ENCODE data around the gene KDM8. TPM values are rescaled to one million over a fixed set of nuclear protein-coding genes. Genes with fewer than 3 reads are reported as not detected.

The KDM8 gene
- total and polyA plus RNA-seq, 9 of the 15 experiments (the other 6 are each of a cell fraction or from before 2014, with no cell fraction given) = 0.61 to 9.1 (median 5.4) TPM

DNA sequence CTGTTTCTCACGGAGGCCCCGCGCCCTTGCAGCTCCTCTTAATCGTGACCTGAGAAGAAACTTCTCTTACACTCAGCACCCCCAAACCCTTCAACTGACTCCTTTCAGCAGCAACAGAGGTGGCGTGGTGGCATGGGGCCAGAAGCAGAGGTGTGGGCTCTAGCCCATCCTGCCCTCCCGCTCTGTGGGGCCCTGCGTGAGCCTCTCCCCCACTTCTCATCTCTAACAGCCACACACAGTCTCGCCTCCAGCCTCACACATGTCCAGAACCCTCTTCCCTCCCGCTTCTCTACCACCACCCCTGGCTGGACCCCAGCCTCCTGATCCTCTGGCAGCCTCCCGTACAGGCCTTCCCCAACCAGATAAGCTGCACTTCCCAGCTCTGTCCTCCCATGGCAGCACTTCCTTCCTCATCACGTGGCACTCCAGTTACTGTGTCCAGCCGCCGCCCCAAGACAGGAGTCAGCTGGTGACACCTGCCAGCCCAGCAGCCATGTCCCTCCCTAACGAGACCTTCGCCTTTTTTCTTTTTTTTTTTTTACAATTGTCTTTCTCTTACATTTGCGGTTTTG lies 34.8 kb downstream of the KDM8 start:
- no peak overlapping the region for H3K4me3 ChIP-seq
- H3K9me3 ChIP-seq (replicated peaks; ENCODE audit: control insufficient read depth, insufficient read depth, low read depth, low read length) = no peaks in the 10 kb centered on the region
- no TSS peak for BruUV-seq (replicated peaks)
- 0 out of 3 replicates have a peak, but pooled peaks cover 4% of the 10 kb centered on the region for H3K79me2 ChIP-seq (ENCODE audit: control insufficient read depth, insufficient read depth, low read length)
- POLR2A ChIA-PET = interaction anchor here (1.0 to 2.6 kb wide), 3 partner anchors 12 to 35 kb away, joined by 3 to 7 read pairs (median 4); partner anchors contain the start of gene KDM8
- H3K27ac ChIP-seq (ENCODE audit: extremely low read depth, low read depth, low read length) = no peak overlapping the region
- H4K20me1 ChIP-seq (replicated peaks; ENCODE audit: control insufficient read depth, insufficient read depth, low read length) = no peaks in the 10 kb centered on the region
- intact Hi-C loops (cut with micrococcal nuclease) = no loop called here
- ATAC-seq (peak; percentile 33), DNase-seq (ENCODE audit: extremely low read depth in 1 of 4, low spot score in 3 of 4) (peak in 3 of 4 experiments; percentile 25 to 56 (median 36)), FAIRE-seq (peak; percentile 70)
- in situ Hi-C loops (cut with MboI) = no loop called here
- H3K4me1 ChIP-seq (replicated peaks in 1 of 2; ENCODE audit: control insufficient read depth in 2 of 2, insufficient read depth in 2 of 2, low read length in 2 of 2) = peaks cover 37 to 38% of the 10 kb centered on the region in 2 experiments
- H3K36me3 ChIP-seq (ENCODE audit: control insufficient read depth, insufficient read depth, low read length) = peaks cover 10% of the 10 kb centered on the region; the same call in 2 of the 3 replicates
- H3K9me1 ChIP-seq (ENCODE audit: control insufficient read depth, insufficient read depth, low read length) = no peaks in the 10 kb centered on the region
- no peaks in the 10 kb centered on the region for H3K27me3 ChIP-seq (ENCODE audit: control insufficient read depth in 2 of 2, insufficient read depth in 2 of 2, low read length in 2 of 2)
- H3K9ac ChIP-seq (ENCODE audit: insufficient read depth in 1 of 2, low read depth in 2 of 2, low read length in 2 of 2) = peak overlapping the region in 1 of 2 experiments; percentile 27; a peak in 1 of 4 replicates
- WGBS (ENCODE audit: insufficient coverage, low coverage, missing lambda C conversion rate) = 57% methylated on average over 13 of the region's 16 CpGs
- no peak overlapping the region for H2AFZ ChIP-seq (ENCODE audit: low read depth, low read length)
- H3K4me2 ChIP-seq (ENCODE audit: insufficient read depth, low read length) = no peak overlapping the region
- CTCF ChIA-PET (ENCODE audit: low intra/inter-chr PET ratio) = interaction anchor here (1.1 kb wide), 1 partner anchor 131 kb away, joined by 3 read pairs; no protein-coding TSS in a partner anchor
- TF ChIP-seq ELF2 (CRISPR knock-in tag; IDR thresholded peaks at IDR 0.05) (no peak), SIRT6 (IDR thresholded peaks at IDR 0.05; ENCODE audit: low read depth, low read length) (no peak), NUFIP1 (IDR thresholded peaks at IDR 0.05; ENCODE audit: partially characterized antibody) (no peak), ZNF3 (CRISPR knock-in tag; IDR thresholded peaks at IDR 0.05) (no peak), BRD9 (IDR thresholded peaks at IDR 0.05; ENCODE audit: low read depth, partially characterized antibody) (no peak), ZFP1 (CRISPR knock-in tag; IDR thresholded peaks at IDR 0.05) (no peak), BRF1 (IDR thresholded peaks at IDR 0.05; ENCODE audit: borderline replicate concordance, extremely low read depth, insufficient read length) (no peak)
- TF ChIP-seq, protein P1, sequence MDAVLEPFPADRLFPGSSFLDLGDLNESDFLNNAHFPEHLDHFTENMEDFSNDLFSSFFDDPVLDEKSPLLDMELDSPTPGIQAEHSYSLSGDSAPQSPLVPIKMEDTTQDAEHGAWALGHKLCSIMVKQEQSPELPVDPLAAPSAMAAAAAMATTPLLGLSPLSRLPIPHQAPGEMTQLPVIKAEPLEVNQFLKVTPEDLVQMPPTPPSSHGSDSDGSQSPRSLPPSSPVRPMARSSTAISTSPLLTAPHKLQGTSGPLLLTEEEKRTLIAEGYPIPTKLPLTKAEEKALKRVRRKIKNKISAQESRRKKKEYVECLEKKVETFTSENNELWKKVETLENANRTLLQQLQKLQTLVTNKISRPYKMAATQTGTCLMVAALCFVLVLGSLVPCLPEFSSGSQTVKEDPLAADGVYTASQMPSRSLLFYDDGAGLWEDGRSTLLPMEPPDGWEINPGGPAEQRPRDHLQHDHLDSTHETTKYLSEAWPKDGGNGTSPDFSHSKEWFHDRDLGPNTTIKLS (IDR thresholded peaks at IDR 0.05; ENCODE audit: borderline replicate concordance, low read depth) = no peak
- TF ChIP-seq, protein P2, sequence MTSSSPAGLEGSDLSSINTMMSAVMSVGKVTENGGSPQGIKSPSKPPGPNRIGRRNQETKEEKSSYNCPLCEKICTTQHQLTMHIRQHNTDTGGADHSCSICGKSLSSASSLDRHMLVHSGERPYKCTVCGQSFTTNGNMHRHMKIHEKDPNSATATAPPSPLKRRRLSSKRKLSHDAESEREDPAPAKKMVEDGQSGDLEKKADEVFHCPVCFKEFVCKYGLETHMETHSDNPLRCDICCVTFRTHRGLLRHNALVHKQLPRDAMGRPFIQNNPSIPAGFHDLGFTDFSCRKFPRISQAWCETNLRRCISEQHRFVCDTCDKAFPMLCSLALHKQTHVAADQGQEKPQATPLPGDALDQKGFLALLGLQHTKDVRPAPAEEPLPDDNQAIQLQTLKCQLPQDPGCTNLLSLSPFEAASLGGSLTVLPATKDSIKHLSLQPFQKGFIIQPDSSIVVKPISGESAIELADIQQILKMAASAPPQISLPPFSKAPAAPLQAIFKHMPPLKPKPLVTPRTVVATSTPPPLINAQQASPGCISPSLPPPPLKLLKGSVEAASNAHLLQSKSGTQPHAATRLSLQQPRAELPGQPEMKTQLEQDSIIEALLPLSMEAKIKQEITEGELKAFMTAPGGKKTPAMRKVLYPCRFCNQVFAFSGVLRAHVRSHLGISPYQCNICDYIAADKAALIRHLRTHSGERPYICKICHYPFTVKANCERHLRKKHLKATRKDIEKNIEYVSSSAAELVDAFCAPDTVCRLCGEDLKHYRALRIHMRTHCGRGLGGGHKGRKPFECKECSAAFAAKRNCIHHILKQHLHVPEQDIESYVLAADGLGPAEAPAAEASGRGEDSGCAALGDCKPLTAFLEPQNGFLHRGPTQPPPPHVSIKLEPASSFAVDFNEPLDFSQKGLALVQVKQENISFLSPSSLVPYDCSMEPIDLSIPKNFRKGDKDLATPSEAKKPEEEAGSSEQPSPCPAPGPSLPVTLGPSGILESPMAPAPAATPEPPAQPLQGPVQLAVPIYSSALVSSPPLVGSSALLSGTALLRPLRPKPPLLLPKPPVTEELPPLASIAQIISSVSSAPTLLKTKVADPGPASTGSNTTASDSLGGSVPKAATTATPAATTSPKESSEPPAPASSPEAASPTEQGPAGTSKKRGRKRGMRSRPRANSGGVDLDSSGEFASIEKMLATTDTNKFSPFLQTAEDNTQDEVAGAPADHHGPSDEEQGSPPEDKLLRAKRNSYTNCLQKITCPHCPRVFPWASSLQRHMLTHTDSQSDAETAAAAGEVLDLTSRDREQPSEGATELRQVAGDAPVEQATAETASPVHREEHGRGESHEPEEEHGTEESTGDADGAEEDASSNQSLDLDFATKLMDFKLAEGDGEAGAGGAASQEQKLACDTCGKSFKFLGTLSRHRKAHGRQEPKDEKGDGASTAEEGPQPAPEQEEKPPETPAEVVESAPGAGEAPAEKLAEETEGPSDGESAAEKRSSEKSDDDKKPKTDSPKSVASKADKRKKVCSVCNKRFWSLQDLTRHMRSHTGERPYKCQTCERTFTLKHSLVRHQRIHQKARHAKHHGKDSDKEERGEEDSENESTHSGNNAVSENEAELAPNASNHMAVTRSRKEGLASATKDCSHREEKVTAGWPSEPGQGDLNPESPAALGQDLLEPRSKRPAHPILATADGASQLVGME (CRISPR knock-in tag; IDR thresholded peaks at IDR 0.05) = no peak
- TF ChIP-seq, protein P3, sequence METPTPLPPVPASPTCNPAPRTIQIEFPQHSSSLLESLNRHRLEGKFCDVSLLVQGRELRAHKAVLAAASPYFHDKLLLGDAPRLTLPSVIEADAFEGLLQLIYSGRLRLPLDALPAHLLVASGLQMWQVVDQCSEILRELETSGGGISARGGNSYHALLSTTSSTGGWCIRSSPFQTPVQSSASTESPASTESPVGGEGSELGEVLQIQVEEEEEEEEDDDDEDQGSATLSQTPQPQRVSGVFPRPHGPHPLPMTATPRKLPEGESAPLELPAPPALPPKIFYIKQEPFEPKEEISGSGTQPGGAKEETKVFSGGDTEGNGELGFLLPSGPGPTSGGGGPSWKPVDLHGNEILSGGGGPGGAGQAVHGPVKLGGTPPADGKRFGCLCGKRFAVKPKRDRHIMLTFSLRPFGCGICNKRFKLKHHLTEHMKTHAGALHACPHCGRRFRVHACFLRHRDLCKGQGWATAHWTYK (CRISPR knock-in tag; IDR thresholded peaks at IDR 0.05) = peak; percentile 41; the same call in 1 of the 2 replicates
- TF ChIP-seq, protein P4, sequence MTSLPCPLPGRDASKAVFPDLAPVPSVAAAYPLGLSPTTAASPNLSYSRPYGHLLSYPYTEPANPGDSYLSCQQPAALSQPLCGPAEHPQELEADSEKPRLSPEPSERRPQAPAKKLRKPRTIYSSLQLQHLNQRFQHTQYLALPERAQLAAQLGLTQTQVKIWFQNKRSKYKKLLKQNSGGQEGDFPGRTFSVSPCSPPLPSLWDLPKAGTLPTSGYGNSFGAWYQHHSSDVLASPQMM (CRISPR knock-in tag; IDR thresholded peaks at IDR 0.05) = no peak

Data from K562 (cell line).